SK-N-SH (cell line): ENCODE results near the gene FAM78B. TPM values are rescaled to one million over a fixed set of nuclear protein-coding genes. Genes with fewer than 3 reads are reported as not detected.
A peak's percentile ranks its signal among the peaks of the same experiment; 100 is the strongest.

Source experiments
- CTCF ChIA-PET: fragments of 300-600, 350-600 bp; formaldehyde crosslinking; extraction: SDS; loops from one replicate; lab custom pipeline; 2021; lab: Yijun Ruan, JAX
- POLR2A ChIA-PET: fragments of 350-600 bp; sonication (Branson Sonifier 250); formaldehyde crosslinking; extraction: SDS; loops from one replicate; lab custom pipeline; 2020; ENCODE audit warnings: antibody characterized with exemption, inconsistent platforms; lab: Yijun Ruan, JAX
- DNase-seq: peaks from one replicate; pipeline ENCODE4 v3.0.0; 2012
- H2AFZ ChIP-seq: fragments of 200-600 bp; sonication (generic); 2 replicates; pipeline ENCODE4 v1.8.1; 2016; ENCODE audit warnings: antibody characterized with exemption, mild to moderate bottlenecking, low read depth
- H3F3A ChIP-seq: fragments of 200-600 bp; sonication (generic); replicated peaks from 2 replicates; pipeline ENCODE3; 2016; ENCODE audit warnings: antibody characterized with exemption, mild to moderate bottlenecking; ENCODE audit not compliant: insufficient read depth
- H3K27ac ChIP-seq, 2 experiments: fragments of 200-500 bp in 1 of 2; fragments of 200-600 bp in 1 of 2; sonication (Bioruptor generic) in 1 of 2; sonication (generic), shearing (Covaris generic) in 1 of 2; 2 replicates each; pipeline versions ENCODE4 v1.5.1 to v1.6.1; 2014 to 2016; ENCODE audit warnings: low read depth in 2 of 2, inconsistent platforms in 1 of 2, low read length in 1 of 2, mild to moderate bottlenecking in 1 of 2, mixed read lengths in 1 of 2
- H3K27me3 ChIP-seq: fragments of 200-600 bp; sonication (generic), shearing (Covaris generic); 2 replicates; pipeline ENCODE4 v1.6.1; 2016; ENCODE audit warnings: mixed run types; ENCODE audit not compliant: insufficient read depth
- H3K36me3 ChIP-seq, 2 experiments: fragments of 200-500 bp in 1 of 2; fragments of 200-600 bp in 1 of 2; sonication (Bioruptor generic) in 1 of 2; sonication (generic) in 1 of 2; replicated peaks in 1 of 2; 2 replicates each; pipeline versions ENCODE3 to v1.5.1; 2014 to 2016; ENCODE audit warnings: low read length in 1 of 2, mild to moderate bottlenecking in 1 of 2; ENCODE audit not compliant: insufficient read depth in 2 of 2, control insufficient read depth in 1 of 2
- H3K4me1 ChIP-seq, 2 experiments: fragments of 200-500 bp in 1 of 2; fragments of 200-600 bp in 1 of 2; sonication (Bioruptor generic) in 1 of 2; sonication (generic), shearing (Covaris generic) in 1 of 2; 2 replicates each; pipeline versions ENCODE4 v1.5.1 to v1.6.1; 2014 to 2016; ENCODE audit warnings: low read depth in 1 of 2, low read length in 1 of 2, mixed run types in 1 of 2; ENCODE audit not compliant: insufficient read depth in 2 of 2, control insufficient read depth in 1 of 2
- H3K4me2 ChIP-seq: fragments of 200-600 bp; sonication (generic), shearing (Covaris generic); 2 replicates; pipeline ENCODE4 v1.6.1; 2017; ENCODE audit warnings: mixed run types
- H3K4me3 ChIP-seq, 2 experiments: fragments of 200-500 bp in 1 of 2; fragments of 200-600 bp in 1 of 2; sonication (Bioruptor generic) in 1 of 2; sonication (generic), shearing (Covaris generic) in 1 of 2; 2 replicates each; pipeline versions ENCODE4 v1.5.1 to v1.8.1; 2014 to 2016; ENCODE audit warnings: low read depth in 2 of 2, inconsistent platforms in 1 of 2, low read length in 1 of 2, mild to moderate bottlenecking in 1 of 2, mixed read lengths in 1 of 2, moderate library complexity in 1 of 2
- H3K79me2 ChIP-seq: fragments of 200-600 bp; sonication (generic); 2 replicates; pipeline ENCODE4 v1.8.1; 2017; ENCODE audit warnings: mild to moderate bottlenecking; ENCODE audit not compliant: insufficient read depth
- H3K9ac ChIP-seq: fragments of 200-600 bp; sonication (generic); 2 replicates; pipeline ENCODE4 v1.6.1; 2017; ENCODE audit warnings: mixed run types
- H3K9me2 ChIP-seq: fragments of 200-600 bp; sonication (generic); 2 replicates; pipeline ENCODE4 v1.6.1; 2017; ENCODE audit warnings: mixed run types
- H3K9me3 ChIP-seq: fragments of 200-600 bp; sonication (generic); 2 replicates; pipeline ENCODE4 v1.6.1; 2017; ENCODE audit warnings: mixed run types, mild to moderate bottlenecking, moderate library complexity
- H4K20me1 ChIP-seq: fragments of 200-600 bp; sonication (generic); 2 replicates; pipeline ENCODE4 v1.6.1; 2017; ENCODE audit warnings: mild to moderate bottlenecking, mixed run types; ENCODE audit not compliant: insufficient read depth
- ELF1 ChIP-seq: IDR thresholded peaks from 2 replicates; pipeline ENCODE4 v1.4.0; 2012
- FOSL2 ChIP-seq: IDR thresholded peaks from 2 replicates; pipeline ENCODE4 v1.4.0; 2012; ENCODE audit warnings: low read depth, mild to moderate bottlenecking, moderate library complexity, borderline replicate concordance
- FOXM1 ChIP-seq: IDR thresholded peaks from 2 replicates; pipeline ENCODE4 v1.4.0; 2012; ENCODE audit warnings: low read depth, mild to moderate bottlenecking
- GABPA ChIP-seq: IDR thresholded peaks from 2 replicates; pipeline ENCODE4 v1.4.0; 2012; ENCODE audit warnings: low read depth, mild to moderate bottlenecking
- JUND ChIP-seq: IDR thresholded peaks from 2 replicates; pipeline ENCODE4 v1.4.0; 2012
- MEF2A ChIP-seq: IDR thresholded peaks from 2 replicates; pipeline ENCODE4 v1.4.0; 2012; ENCODE audit warnings: low read depth, borderline replicate concordance
- RAD21 ChIP-seq: IDR thresholded peaks from 2 replicates; pipeline ENCODE4 v1.6.1; 2012; ENCODE audit warnings: mild to moderate bottlenecking, low read length
- RXRA ChIP-seq: IDR thresholded peaks from 2 replicates; pipeline ENCODE4 v1.4.0; 2012; ENCODE audit warnings: low read depth, mild to moderate bottlenecking, borderline replicate concordance
- SIN3A ChIP-seq: IDR thresholded peaks from 2 replicates; pipeline ENCODE4 v1.6.1; 2012; ENCODE audit warnings: low read depth, mild to moderate bottlenecking, low read length, moderate library complexity, borderline replicate concordance
- SMC3 ChIP-seq: IDR thresholded peaks from 2 replicates; pipeline ENCODE4 v1.6.1; 2012; ENCODE audit warnings: low read depth, low read length, improper control_type of control experiment
- TAF1 ChIP-seq: IDR thresholded peaks from 2 replicates; pipeline ENCODE4 v1.6.1; 2012; ENCODE audit warnings: low read depth, mild to moderate bottlenecking, low read length, moderate library complexity, borderline replicate concordance
- TEAD4 ChIP-seq: IDR thresholded peaks from 2 replicates; pipeline ENCODE4 v1.4.0; 2012; ENCODE audit warnings: mild to moderate bottlenecking, borderline replicate concordance; ENCODE audit not compliant: insufficient read depth
- WGBS: methylation state at CpG from one replicate; pipeline ENCODE4 v1.1.6; 2017; ENCODE audit warnings: low lambda C conversion rate; 5-methylcytosine and 5-hydroxymethylcytosine counted together
- polyA plus RNA-seq, 3 experiments: library from polyadenylated mRNA; depleted of rRNA; stranded (reverse); fragments of >200 nt; gene quantifications; 2 replicates each; pipeline ENCODE4 v1.2.3, GENCODE V29; 2012
- TF ChIP-seq, protein P1 (sequence below): fragments of 200-600 bp; sonication (generic); IDR thresholded peaks from 2 replicates; pipeline ENCODE4 v1.6.1; 2017; ENCODE audit warnings: antibody characterized with exemption, mild to moderate bottlenecking, moderate library complexity
- TF ChIP-seq, protein P2 (sequence below): IDR thresholded peaks from 2 replicates; pipeline ENCODE4; 2012
- TF ChIP-seq, protein P3 (sequence below): IDR thresholded peaks from 2 replicates; pipeline ENCODE4 v1.4.0; 2012; ENCODE audit warnings: low read depth, borderline replicate concordance
- TF ChIP-seq, protein P4 (sequence below): fragments of 150-350 bp; IDR thresholded peaks from 2 replicates; pipeline ENCODE4 v1.6.1; 2016; ENCODE audit warnings: mild to moderate bottlenecking, low read depth, low read length

Gene FAM78B
- polyA plus RNA-seq, 1 of the 3 experiments (the other 2 are of a cell fraction) = 0.36 TPM

DNA sequence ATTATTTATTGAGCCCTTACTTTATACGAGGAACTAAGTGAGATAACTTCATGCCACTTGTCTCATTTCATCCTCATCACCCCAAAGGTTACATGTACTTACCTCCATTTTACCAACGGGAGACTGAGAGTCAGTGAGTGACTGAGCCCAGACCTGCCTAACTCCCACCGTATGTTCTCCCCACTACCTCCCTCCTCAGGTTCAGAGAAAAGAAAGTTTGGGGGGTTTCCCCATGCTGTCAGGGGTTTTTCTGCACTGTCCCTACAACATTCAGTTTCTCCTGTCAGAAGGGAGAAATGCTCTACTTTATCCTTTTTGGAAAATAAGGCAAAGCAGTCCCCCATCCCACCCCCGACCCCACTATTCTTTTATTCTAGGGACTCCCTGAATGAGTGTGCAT, 32.9 kb downstream of the FAM78B start (continued):
- TF ChIP-seq FOSL2 (no peak), FOXM1 (no peak), TEAD4 (no peak)

DNA sequence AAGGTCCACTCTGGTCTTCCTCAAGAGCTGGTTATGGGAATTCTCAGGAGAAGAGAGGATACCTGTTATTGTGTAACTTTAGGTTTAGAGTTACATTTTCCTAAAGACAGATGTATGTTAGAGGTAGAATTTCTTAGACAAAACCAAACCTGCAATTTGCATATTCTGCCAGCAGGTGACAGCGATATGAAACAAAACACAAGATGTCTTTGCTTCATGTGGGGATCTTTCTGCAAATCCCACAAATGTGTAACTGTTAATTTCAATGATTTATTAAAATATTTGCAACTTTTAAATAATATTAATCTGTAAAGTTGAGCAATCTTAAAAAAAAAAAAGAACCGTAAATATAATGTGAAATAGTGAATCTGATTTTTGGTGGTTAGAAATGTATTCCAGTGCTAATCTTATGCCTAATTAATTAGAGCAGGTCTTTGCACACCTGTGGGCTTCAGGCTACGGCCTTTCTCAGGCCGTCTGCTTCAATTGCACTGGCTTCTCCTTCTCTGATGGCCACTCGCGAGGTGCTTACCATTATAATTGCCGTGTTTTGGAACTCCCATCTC, 33.4 kb downstream of the FAM78B start:
- no peaks in the 10 kb centered on the region for H3K36me3 ChIP-seq
- POLR2A ChIA-PET = no interaction called here
- CTCF ChIA-PET = interaction anchor here (0.7 kb wide), 1 partner anchor 12 kb away, joined by 3 read pairs; no protein-coding TSS in a partner anchor
- H3K4me3 ChIP-seq = no peak overlapping the region
- TF ChIP-seq TEAD4 = no peak
- no peak for TF ChIP-seq FOSL2
- TF ChIP-seq, protein P1, sequence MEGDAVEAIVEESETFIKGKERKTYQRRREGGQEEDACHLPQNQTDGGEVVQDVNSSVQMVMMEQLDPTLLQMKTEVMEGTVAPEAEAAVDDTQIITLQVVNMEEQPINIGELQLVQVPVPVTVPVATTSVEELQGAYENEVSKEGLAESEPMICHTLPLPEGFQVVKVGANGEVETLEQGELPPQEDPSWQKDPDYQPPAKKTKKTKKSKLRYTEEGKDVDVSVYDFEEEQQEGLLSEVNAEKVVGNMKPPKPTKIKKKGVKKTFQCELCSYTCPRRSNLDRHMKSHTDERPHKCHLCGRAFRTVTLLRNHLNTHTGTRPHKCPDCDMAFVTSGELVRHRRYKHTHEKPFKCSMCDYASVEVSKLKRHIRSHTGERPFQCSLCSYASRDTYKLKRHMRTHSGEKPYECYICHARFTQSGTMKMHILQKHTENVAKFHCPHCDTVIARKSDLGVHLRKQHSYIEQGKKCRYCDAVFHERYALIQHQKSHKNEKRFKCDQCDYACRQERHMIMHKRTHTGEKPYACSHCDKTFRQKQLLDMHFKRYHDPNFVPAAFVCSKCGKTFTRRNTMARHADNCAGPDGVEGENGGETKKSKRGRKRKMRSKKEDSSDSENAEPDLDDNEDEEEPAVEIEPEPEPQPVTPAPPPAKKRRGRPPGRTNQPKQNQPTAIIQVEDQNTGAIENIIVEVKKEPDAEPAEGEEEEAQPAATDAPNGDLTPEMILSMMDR = peak; percentile 38
- TF ChIP-seq RAD21 = peak; percentile 65
- peak; percentile 21; the same call in 1 of the 2 replicates for TF ChIP-seq SMC3
- no peak for TF ChIP-seq MEF2A
- TF ChIP-seq, protein P2, sequence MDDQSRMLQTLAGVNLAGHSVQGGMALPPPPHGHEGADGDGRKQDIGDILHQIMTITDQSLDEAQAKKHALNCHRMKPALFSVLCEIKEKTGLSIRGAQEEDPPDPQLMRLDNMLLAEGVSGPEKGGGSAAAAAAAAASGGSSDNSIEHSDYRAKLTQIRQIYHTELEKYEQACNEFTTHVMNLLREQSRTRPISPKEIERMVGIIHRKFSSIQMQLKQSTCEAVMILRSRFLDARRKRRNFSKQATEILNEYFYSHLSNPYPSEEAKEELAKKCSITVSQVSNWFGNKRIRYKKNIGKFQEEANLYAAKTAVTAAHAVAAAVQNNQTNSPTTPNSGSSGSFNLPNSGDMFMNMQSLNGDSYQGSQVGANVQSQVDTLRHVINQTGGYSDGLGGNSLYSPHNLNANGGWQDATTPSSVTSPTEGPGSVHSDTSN = no peak
- no peak for TF ChIP-seq FOXM1
- no peak for TF ChIP-seq JUND
- no peak overlapping the region for H3K27ac ChIP-seq
- H3K9me3 ChIP-seq = no peaks in the 10 kb centered on the region
- H3K9me2 ChIP-seq = no peaks in the 10 kb centered on the region
- no peak overlapping the region for H3K9ac ChIP-seq
- no peak overlapping the region for H2AFZ ChIP-seq
- H3K4me1 ChIP-seq = peaks cover 0 to 13% of the 10 kb centered on the region in 2 experiments; a peak in 2 of 4 replicates
- no peak overlapping the region for H3K4me2 ChIP-seq
- DNase-seq = no peak
- no peaks in the 10 kb centered on the region for H4K20me1 ChIP-seq
- no peaks in the 10 kb centered on the region for H3K27me3 ChIP-seq
- H3F3A ChIP-seq = no peaks in the 10 kb centered on the region
- H3K79me2 ChIP-seq = no peaks in the 10 kb centered on the region
- WGBS = 55% methylated on average over 7 of the region's 7 CpGs

DNA sequence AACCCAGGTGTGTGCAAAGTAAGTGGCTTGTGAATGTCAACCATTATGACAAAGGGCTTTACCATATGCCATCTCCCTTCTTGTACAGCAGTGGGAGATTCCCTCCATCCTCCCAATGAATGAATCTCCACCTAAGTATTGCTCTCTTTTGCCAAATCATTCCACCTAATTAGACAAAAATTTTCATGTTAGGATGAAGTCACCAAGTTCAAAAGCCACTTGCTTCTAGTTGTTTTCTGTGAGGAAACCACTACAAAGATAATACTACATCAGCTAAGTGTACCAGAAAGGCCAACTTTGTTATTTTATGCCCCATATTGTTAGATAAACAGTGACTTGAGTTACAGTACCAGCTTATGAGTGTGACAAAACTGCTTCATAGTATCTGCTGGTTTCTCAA, 34.3 kb downstream of the FAM78B start:
- H3F3A ChIP-seq = no peaks in the 10 kb centered on the region
- no peak overlapping the region for H3K4me2 ChIP-seq
- no peak for DNase-seq
- no peaks in the 10 kb centered on the region for H3K9me2 ChIP-seq
- no peaks in the 10 kb centered on the region for H3K9me3 ChIP-seq
- ChIA-PET POLR2A (no interaction called here), CTCF (interaction anchor here (0.7 to 1.5 kb wide), 2 partner anchors 11 to 25 kb away, joined by 3 read pairs; no protein-coding TSS in a partner anchor)
- H3K79me2 ChIP-seq = no peaks in the 10 kb centered on the region
- no peak overlapping the region for H3K4me3 ChIP-seq
- no peak overlapping the region for H3K27ac ChIP-seq
- no peaks in the 10 kb centered on the region for H4K20me1 ChIP-seq
- no peak overlapping the region for H3K9ac ChIP-seq
- no peaks in the 10 kb centered on the region for H3K36me3 ChIP-seq
- H3K27me3 ChIP-seq = no peaks in the 10 kb centered on the region
- no peak overlapping the region for H2AFZ ChIP-seq
- H3K4me1 ChIP-seq = peaks cover 0 to 13% of the 10 kb centered on the region in 2 experiments; a peak in 2 of 4 replicates
- TF ChIP-seq GABPA (no peak), TAF1 (no peak), ELF1 (no peak), SIN3A (no peak), FOXM1 (no peak), RXRA (no peak), RAD21 (no peak)
- TF ChIP-seq, protein P3, sequence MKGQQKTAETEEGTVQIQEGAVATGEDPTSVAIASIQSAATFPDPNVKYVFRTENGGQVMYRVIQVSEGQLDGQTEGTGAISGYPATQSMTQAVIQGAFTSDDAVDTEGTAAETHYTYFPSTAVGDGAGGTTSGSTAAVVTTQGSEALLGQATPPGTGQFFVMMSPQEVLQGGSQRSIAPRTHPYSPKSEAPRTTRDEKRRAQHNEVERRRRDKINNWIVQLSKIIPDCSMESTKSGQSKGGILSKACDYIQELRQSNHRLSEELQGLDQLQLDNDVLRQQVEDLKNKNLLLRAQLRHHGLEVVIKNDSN = no peak
- TF ChIP-seq, protein P4, sequence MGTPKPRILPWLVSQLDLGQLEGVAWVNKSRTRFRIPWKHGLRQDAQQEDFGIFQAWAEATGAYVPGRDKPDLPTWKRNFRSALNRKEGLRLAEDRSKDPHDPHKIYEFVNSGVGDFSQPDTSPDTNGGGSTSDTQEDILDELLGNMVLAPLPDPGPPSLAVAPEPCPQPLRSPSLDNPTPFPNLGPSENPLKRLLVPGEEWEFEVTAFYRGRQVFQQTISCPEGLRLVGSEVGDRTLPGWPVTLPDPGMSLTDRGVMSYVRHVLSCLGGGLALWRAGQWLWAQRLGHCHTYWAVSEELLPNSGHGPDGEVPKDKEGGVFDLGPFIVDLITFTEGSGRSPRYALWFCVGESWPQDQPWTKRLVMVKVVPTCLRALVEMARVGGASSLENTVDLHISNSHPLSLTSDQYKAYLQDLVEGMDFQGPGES = no peak
- TF ChIP-seq, protein P1 = no peak
- TF ChIP-seq, protein P2 = no peak
